ENCODE results near the gene SRRM2.
"Not testable (repeated sequence)": the region's sequence is repeated elsewhere in the genome, so short reads cannot be mapped to it uniquely, and the experiment has no call there.

SRRM2 gene

GRCh38 chr16:2715519-2715918 lies 36.9 kb upstream of the SRRM2 start:
- DNase-seq = no peak

GRCh38 chr16:2715966-2716885 lies 36.2 kb upstream of the SRRM2 start:
- DNase-seq = no peak

- no peak for DNase-seq
These were observed 35.5 kb upstream of the SRRM2 start for GRCh38 chr16:2716948-2717347.

GRCh38 chr16:2717383-2718263 lies 34.8 kb upstream of the SRRM2 start:
- no peak for DNase-seq

GRCh38 chr16:2719328-2720063 lies 32.9 kb upstream of the SRRM2 start:
- DNase-seq = no peak

GRCh38 chr16:2720064-2720457 lies 32.4 kb upstream of the SRRM2 start, which contains the start of gene PRSS27:
Gene PRSS27 (minus strand): TSS chr16:2720224. CDS start chr16:2720160, 64 bp downstream.
- no peak for DNase-seq

- peak; percentile 77 for DNase-seq
These were observed 31.5 kb upstream of the SRRM2 start for GRCh38 chr16:2720719-2721633.

GRCh38 chr16:2721634-2722173 lies 30.7 kb upstream of the SRRM2 start:
- not testable (repeated sequence) for DNase-seq

GRCh38 chr16:2724088-2724676 lies 28.3 kb upstream of the SRRM2 start:
- DNase-seq = no peak

GRCh38 chr16:2724816-2725348 lies 27.6 kb upstream of the SRRM2 start:
- no peak for DNase-seq

GRCh38 chr16:2726923-2727322 lies 25.5 kb upstream of the SRRM2 start:
- no peak for DNase-seq

- DNase-seq = no peak
These were observed 24.4 kb upstream of the SRRM2 start for GRCh38 chr16:2728034-2728433.

- DNase-seq = no peak
These were observed 17.5 kb upstream of the SRRM2 start for GRCh38 chr16:2734844-2735515.

GRCh38 chr16:2736476-2737237 lies 15.8 kb upstream of the SRRM2 start:
- no peak for DNase-seq

- no peak for DNase-seq
These were observed 15.2 kb upstream of the SRRM2 start for GRCh38 chr16:2737238-2737605.

- no peak for DNase-seq
These were observed 14.5 kb upstream of the SRRM2 start for GRCh38 chr16:2737895-2738418.

GRCh38 chr16:2738615-2739014 lies 13.8 kb upstream of the SRRM2 start:
- DNase-seq = no peak

- DNase-seq = no peak
These were observed 12.6 kb upstream of the SRRM2 start for GRCh38 chr16:2739625-2740430.

Measured in NCI-H510A (cell line).